ENCODE data around the gene NRG2. TPM values are rescaled to one million over a fixed set of nuclear protein-coding genes. Genes with fewer than 3 reads are reported as not detected.

Gene NRG2
- total RNA-seq, 1 donor from 2014 or later, result 12.8 TPM

- Histone ChIP-seq H3K27me3 (no peaks in the 10 kb centered on the region), H3K9me3 (no peaks in the 10 kb centered on the region), H3K36me3 (no peaks in the 10 kb centered on the region), H3K27ac (no peak overlapping the region), H3K4me1 (no peaks in the 10 kb centered on the region), H3K4me3 (no peak overlapping the region)
- DNase-seq (ENCODE audit: low spot score in 2 of 2), result no peak
- intact Hi-C loops (cut with DNase I), result no loop called here
- no peak for TF ChIP-seq CTCF (IDR thresholded peaks at IDR 0.05)
These were observed 86.8 kb downstream of the NRG2 start for GRCh38 chr5:139956342-139956741.

GRCh38 chr5:139955616-139956273 lies 87.4 kb downstream of the NRG2 start:
- intact Hi-C loops (cut with DNase I), result no loop called here
- H3K9me3 ChIP-seq, result no peaks in the 10 kb centered on the region
- DNase-seq (ENCODE audit: low spot score in 2 of 2), result no peak
- no peaks in the 10 kb centered on the region for H3K4me1 ChIP-seq
- H3K27ac ChIP-seq, result no peak overlapping the region
- H3K4me3 ChIP-seq, result no peak overlapping the region
- TF ChIP-seq CTCF (IDR thresholded peaks at IDR 0.05), result no peak
- H3K36me3 ChIP-seq, result no peaks in the 10 kb centered on the region
- no peaks in the 10 kb centered on the region for H3K27me3 ChIP-seq

- DNase-seq (ENCODE audit: low spot score in 2 of 2), result no peak
These were observed 88.0 kb downstream of the NRG2 start for GRCh38 chr5:139955053-139955605.

GRCh38 chr5:139954462-139954861 lies 88.6 kb downstream of the NRG2 start:
- H3K9me3 ChIP-seq, result no peaks in the 10 kb centered on the region
- DNase-seq (ENCODE audit: low spot score in 2 of 2), result no peak
- intact Hi-C loops (cut with DNase I), result no loop called here
- H3K27ac ChIP-seq, result no peak overlapping the region
- H3K36me3 ChIP-seq, result no peaks in the 10 kb centered on the region
- H3K4me1 ChIP-seq, result no peaks in the 10 kb centered on the region
- no peak for TF ChIP-seq CTCF (IDR thresholded peaks at IDR 0.05)
- H3K4me3 ChIP-seq, result no peak overlapping the region
- no peaks in the 10 kb centered on the region for H3K27me3 ChIP-seq

More at GRCh38 chr5:139955053-139955605, 88.0 kb downstream of the NRG2 start:
- H3K4me3 ChIP-seq, result no peak overlapping the region
- H3K4me1 ChIP-seq, result no peaks in the 10 kb centered on the region
- TF ChIP-seq CTCF (IDR thresholded peaks at IDR 0.05), result no peak
- H3K27me3 ChIP-seq, result no peaks in the 10 kb centered on the region
- intact Hi-C loops (cut with DNase I), result no loop called here
- H3K27ac ChIP-seq, result no peak overlapping the region
- H3K9me3 ChIP-seq, result no peaks in the 10 kb centered on the region
- H3K36me3 ChIP-seq, result no peaks in the 10 kb centered on the region

GRCh38 chr5:139954022-139954421 lies 89.1 kb downstream of the NRG2 start:
- no peak for TF ChIP-seq CTCF (IDR thresholded peaks at IDR 0.05)

More at GRCh38 chr5:139954022-139954421, 89.1 kb downstream of the NRG2 start:
- Histone ChIP-seq H3K27ac (no peak overlapping the region), H3K27me3 (no peaks in the 10 kb centered on the region), H3K4me3 (no peak overlapping the region), H3K36me3 (no peaks in the 10 kb centered on the region), H3K9me3 (no peaks in the 10 kb centered on the region), H3K4me1 (no peaks in the 10 kb centered on the region)
- no peak for DNase-seq (ENCODE audit: low spot score in 2 of 2)
- intact Hi-C loops (cut with DNase I), result no loop called here

All from ascending aorta (tissue), 2 donors.